Fibroblast of skin of left quadriceps (primary cell): Measurements from ENCODE around the gene SYCE3.
"Not testable (repeated sequence)": the region's sequence is repeated elsewhere in the genome, so short reads cannot be mapped to it uniquely, and the experiment has no call there.

Experiments used
- DNase-seq, 2 experiments: peaks; one replicate each; pipeline ENCODE4 v3.0.0-alpha.2; 2013; ENCODE audit warnings: low read depth in 2 of 2

Gene SYCE3

GRCh38 chr22:50548921-50549790, 13.6 kb downstream of the SYCE3 start:
- no peak for DNase-seq

- no peak for DNase-seq
Measured at GRCh38 chr22:50548040-50548920, 14.4 kb downstream of the SYCE3 start.

DNA sequence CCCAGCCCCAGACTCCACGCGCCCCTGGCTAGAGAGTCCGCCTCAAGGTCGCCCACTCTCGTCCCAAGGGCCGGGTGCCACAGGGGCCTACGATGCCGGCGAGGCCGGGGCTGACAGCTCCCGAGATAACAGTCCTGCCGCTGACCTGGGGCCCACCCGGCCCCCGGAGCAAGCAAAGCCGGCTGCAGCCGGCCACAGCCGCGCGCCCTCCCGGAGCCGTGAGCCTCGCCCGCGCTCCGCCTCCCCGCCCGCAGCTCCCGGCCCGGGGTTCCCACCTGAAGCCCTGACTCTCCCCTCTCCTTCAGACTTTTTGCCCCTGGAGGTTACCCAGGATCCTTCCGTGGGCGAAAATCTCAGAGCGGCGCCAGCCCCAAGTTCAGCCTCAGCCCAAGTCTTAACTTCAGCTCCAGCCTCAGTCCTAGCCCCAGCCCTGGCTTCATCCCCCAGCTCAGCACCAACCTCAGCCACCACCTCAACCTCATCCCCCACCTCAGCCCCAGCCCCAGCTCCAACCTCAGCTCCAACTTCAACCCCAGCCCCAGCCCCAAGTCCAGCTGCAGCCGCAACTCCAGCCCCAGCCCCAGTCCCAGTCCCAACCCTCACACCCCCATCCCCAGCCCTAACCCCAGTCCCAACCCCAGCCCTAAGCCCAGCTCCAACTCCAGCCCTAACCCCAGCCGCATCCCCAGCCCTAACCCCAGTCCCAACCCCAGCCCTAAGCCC, 15.3 kb downstream of the SYCE3 start:
- no peak for DNase-seq

- no peak for DNase-seq
Measured at GRCh38 chr22:50546326-50547262, 16.1 kb downstream of the SYCE3 start.

DNA sequence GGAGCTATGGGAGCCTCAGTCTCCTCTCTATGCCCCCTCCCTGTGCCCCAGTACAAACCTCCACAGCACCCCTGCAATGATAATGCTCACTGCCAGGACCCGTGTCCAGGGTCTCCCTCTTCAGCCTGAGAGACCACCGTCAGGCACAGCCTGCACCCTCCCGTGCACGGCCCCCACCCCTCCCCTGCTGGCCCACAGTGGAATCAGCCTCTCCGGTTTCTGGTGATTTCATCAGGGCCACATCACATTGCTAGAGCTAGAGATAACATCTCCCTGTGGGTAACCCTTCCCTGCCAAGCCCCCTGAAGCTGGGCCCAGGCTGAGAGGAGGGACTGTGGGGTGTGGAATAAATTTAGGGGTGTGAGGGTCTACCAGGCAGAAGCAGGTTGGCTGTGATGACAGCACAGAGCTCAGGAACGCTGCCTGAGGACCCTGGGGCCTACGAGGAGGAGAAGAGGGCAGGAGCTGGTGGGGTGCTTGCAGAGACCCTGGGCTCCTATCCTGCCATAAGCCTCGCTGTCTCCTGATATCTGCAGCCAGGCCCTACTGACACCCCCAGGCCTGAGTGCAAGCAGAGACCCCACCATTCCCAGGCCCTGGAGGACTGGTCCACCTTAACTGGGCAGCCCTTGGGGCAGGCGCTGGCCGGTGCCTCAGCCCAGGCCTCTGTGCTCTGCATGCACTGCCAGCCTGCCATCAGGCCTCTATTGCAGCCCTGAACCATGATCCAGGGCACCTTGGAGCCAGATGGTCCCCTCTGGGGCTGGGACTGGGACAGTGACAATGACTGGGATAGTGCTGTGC, 17.0 kb downstream of the SYCE3 start, which contains the start of gene KLHDC7B:
TSS of gene KLHDC7B (plus strand) at position 378 of the 804 bp plus-strand sequence. CDS start at position 723, 345 bp downstream.
- no peak for DNase-seq

DNA sequence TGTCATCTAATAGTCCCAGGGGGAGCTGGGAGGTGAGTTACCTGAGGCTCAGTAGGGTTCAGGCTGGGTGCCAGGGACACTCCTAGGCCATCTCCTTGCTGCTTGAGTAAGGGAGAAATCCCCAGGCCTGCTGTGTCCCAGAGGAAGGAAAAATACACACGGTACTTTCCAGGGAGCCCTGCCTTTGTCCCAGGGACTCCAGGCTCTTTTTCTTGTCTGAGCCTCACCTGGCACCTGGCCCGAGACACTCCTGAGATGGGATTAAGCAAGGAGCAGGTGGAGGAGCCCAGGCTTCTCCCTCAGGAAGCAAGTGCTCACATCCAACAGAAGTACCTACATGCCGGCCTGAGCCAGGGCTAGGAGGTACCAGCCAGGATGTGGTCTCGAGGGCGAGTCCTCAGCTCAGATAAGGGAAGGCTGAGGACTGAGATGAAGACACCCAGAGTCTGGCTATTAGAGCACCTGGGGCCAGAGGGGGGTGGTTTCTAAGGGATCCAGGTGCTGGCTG, 17.9 kb downstream of the SYCE3 start:
- DNase-seq = no peak

DNA sequence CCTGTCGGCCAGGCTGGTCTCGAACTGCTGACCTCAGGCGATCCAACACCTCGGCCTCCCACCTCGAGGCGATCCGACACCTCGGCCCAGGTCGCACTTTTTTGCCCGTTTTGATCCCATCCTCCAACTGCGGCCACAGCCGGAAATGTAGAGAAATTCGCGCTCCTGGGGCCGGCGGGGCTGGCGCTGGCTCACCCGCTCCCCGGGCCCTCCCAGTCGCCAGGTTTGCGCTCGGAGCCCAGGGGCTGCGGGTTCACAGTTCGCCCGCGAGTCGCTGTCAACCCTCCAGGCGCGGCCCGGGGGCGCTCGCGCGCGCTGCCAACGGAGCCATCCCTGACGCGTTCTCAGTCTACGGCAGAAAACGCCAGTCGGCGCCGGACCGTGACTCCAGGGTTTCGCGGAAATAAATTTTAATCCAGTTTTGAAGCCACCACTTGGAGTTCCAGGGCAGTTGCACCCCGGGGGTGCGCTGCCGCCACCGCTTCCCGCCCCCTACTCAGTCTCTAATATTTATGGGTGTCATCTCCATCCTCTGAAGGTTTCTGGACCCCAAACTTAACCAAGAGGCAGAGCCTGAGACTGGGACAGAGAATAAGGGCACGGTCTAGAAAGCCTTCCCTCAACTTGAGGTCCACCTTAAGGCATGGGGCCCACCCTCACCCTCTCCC, 18.5 kb downstream of the SYCE3 start:
- no peak for DNase-seq

DNA sequence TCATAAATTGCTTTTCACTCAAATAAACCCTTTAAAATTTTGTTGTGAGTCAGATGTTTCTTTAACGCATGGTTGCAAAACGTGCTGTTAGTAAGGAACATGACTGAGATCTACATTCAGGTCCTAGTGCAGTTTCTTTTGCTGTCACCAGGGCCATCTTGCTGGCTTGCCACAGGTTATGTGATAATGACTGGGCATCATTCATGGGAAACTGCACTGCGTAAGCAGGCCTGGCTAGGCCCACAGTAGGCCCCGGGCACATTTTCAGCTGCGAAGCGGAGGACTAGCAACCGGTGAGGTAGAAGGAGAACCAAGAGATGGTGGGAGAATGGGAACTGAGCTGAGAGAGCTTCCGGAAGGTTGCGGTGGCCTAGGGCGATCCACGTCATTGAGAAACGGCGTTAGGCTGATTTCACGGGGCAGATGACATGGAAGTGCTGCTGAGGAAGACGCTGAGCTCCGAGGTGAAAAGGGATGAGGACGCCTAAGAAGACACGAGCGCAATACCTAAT, 20.2 kb downstream of the SYCE3 start:
- DNase-seq = no peak

DNA sequence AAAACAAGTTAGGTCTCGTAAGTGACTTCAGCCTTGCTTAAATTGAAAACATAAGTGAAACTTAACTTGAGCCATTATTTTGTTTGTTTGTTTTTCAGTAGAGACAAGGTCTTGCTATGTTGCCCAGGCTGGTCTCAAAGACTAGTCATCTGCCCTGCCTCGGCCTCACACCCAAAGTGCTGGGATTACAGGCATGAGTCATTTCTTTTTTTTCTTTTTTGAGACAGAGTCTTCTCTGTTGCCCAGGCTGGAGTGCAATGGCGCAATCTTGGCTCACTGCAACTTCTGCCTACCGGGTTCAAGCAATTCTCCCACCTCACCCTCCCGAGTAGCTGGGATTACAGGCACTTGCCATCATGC, 21.1 kb downstream of the SYCE3 start:
- DNase-seq = peak; percentile 55 to 58

GRCh38 chr22:50540381-50540780, 22.3 kb downstream of the SYCE3 start:
- DNase-seq = no peak

- DNase-seq = no peak
Measured at GRCh38 chr22:50537765-50538164, 25.0 kb downstream of the SYCE3 start.

DNA sequence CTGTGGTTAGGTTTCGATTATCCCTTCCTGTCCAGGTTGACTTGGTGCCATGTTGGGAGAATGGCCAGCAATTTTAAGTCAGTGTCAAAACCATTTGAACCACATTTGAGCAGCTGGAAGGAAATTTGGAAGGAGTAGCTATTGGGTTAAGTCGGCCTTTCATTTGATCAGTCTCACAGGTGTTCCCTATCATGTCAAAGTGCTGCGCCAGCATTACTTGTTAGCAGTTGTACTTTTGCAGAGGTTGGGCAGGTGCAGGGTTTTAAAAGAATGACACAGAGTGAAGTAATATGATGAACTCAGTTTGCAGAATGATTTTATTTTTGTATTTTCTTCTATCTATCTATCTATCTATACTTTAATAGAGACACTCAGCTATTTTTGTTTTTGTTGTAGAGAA, 26.5 kb downstream of the SYCE3 start:
- DNase-seq = no peak

DNA sequence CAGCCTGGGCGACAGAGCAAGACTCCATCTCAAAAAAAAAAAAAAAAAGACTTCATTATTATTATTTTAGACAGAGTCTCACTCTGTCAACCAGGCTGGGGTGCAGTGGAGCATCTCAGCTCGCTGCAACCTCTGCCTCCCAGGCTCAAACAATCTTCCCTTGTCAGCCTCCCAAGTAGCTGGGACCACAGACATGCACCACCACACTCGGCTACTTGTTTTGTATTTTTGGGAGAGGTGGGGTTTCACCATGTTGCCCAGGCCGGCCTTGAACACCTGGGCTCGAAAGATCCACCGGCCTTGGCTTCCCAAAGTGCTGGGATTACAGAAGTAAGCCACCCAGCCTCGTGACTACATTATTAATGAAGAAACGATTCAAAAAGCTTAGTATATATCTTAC, 27.6 kb downstream of the SYCE3 start:
- DNase-seq = no peak

GRCh38 chr22:50533856-50534711, 28.6 kb downstream of the SYCE3 start:
- DNase-seq = not testable (repeated sequence)

GRCh38 chr22:50532824-50533796, 29.6 kb downstream of the SYCE3 start:
- no peak for DNase-seq

DNA sequence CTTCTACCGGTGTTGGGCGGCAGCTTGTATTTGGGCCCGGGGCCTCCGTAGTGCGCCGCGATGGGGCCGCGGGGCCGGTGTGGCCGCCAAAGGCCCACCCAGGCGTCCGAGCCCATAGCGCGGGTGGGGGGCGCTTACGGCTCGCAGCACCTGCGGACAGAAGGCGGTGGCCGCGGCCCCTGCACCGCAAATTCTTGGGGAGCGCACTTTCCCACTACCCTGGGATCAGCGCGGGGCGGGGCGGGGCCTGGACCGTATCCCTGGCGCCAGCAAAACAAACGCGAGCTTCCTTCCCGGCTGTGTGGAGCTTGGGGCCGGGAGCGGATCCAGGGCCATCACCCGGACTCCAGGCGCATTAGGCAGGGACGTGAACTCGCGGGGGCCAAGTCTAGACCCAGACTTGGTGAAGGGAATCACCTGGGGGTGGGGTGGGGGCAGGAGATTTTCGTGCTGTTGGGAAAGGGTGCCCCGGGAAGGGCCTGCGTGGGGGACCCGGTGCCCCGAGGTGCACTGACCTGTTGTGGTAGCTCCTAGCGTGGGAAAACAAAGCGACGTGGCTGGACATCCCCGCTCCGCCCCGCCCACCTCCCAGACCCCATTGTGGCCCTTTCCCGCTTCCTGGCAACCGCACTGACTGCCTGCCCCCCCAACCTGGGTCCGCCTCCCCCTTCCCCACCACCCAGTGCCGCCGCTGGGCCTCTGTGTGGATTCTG, 30.6 kb downstream of the SYCE3 start:
- DNase-seq = no peak
